Smooth muscle cell (in vitro differentiated cells): ENCODE data around the gene LTBP1. TPM values are rescaled to one million over a fixed set of nuclear protein-coding genes. Genes with fewer than 3 reads are reported as not detected.

Experiments
- DNase-seq: peaks from one replicate; lab custom pipeline; 2025; ENCODE audit not compliant: unreplicated experiment; lab: John Stamatoyannopoulos, UW
- H2AFZ ChIP-seq: fragments of 200-600 bp; sonication (generic); 2 replicates; pipeline ENCODE4 v1.6.0; 2016; ENCODE audit warnings: antibody characterized with exemption, low read depth, mild to moderate bottlenecking
- H3F3A ChIP-seq: fragments of 200-600 bp; sonication (generic); 2 replicates; pipeline ENCODE4 v1.6.0; 2017; ENCODE audit warnings: antibody characterized with exemption, low read depth
- H3K27ac ChIP-seq: fragments of 200-600 bp; sonication (generic); 2 replicates; pipeline ENCODE4 v1.5.1; 2016; ENCODE audit warnings: low read depth, mild to moderate bottlenecking
- H3K27me3 ChIP-seq: fragments of 200-600 bp; sonication (generic); 2 replicates; pipeline ENCODE4 v1.6.1; 2016; ENCODE audit warnings: low read depth, mild to moderate bottlenecking
- H3K36me3 ChIP-seq: fragments of 200-600 bp; sonication (generic); 2 replicates; pipeline ENCODE4 v1.5.1; 2016; ENCODE audit warnings: low read depth
- H3K4me1 ChIP-seq: fragments of 200-600 bp; sonication (generic); 2 replicates; pipeline ENCODE4 v1.5.1; 2016; ENCODE audit warnings: low read depth
- H3K4me2 ChIP-seq: fragments of 200-600 bp; sonication (generic); 2 replicates; pipeline ENCODE4 v1.6.0; 2016; ENCODE audit warnings: mild to moderate bottlenecking
- H3K4me3 ChIP-seq: fragments of 200-600 bp; sonication (generic); 2 replicates; pipeline ENCODE4 v1.5.1; 2016; ENCODE audit warnings: mild to moderate bottlenecking
- H3K79me2 ChIP-seq: fragments of 200-600 bp; sonication (generic); 2 replicates; pipeline ENCODE4 v1.6.0; 2016; ENCODE audit warnings: low read depth, mild to moderate bottlenecking
- H3K9ac ChIP-seq: fragments of 200-600 bp; sonication (generic); 2 replicates; pipeline ENCODE4 v1.6.0; 2016; ENCODE audit warnings: low read depth
- H3K9me3 ChIP-seq: fragments of 200-600 bp; sonication (generic); replicated peaks from 2 replicates; pipeline ENCODE4 v1.5.1; 2016; ENCODE audit warnings: low read depth
- H4K20me1 ChIP-seq: fragments of 200-600 bp; sonication (generic); 2 replicates; pipeline ENCODE4 v1.6.0; 2016; ENCODE audit warnings: low read depth
- WGBS: methylation state at CpG from one replicate; pipeline ENCODE4 v1.1.7; 2016; ENCODE audit warnings: low lambda C conversion rate; 5-methylcytosine and 5-hydroxymethylcytosine counted together
- polyA plus RNA-seq: library from polyadenylated mRNA; unstranded; fragments of >200 nt; fragmentation: Nextera tagmentation; extraction: Ambion mirVana; gene quantifications from 2 replicates; pipeline ENCODE4 v1.2.1, GENCODE V29; 2016
- total RNA-seq: library from RNA; depleted of rRNA; stranded (reverse); fragments of >200 nt; gene quantifications from 2 replicates; pipeline ENCODE4 v1.2.3, GENCODE V29; 2014
- TF ChIP-seq, protein P1 (sequence below): fragments of 200-600 bp; sonication (generic); IDR thresholded peaks from 2 replicates; pipeline ENCODE4 v1.5.1; 2017; ENCODE audit warnings: borderline replicate concordance, mild to moderate bottlenecking, antibody characterized with exemption; ENCODE audit not compliant: insufficient read depth, poor library complexity, severe bottlenecking

LTBP1 gene
- total and polyA plus RNA-seq, 2 experiments from 2014 or later = 146 to 250 TPM

DNA sequence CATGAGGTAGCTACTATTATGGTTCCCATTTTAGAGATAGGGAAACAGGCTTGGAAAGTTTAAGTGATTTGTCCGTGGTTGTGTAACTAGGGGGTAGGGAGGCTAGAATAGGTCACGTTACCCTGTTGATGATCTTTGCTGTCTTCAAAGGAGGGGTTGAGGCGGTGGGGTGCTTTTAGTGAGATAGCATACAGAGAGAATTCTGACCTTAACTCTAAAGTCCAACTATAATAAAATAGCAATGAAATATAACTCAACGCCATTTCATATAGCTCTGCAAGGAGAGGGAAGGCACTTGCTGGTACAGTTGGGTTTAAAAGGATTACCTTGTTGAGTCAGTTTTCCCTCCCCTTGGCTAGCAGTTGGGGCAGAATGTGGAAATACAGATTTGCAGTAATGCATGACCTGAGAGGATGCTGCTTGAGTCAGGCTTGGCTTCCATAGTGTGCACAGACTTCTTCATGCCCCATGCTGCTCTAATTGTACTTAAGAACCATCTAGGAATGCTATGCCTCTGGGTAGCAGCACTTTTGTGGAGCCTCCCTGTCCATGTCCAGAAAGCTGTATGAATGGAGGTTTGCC, 143.9 kb downstream of the LTBP1 start:
- H3K27ac ChIP-seq = no peak overlapping the region
- no peak overlapping the region for H3K4me2 ChIP-seq
- WGBS = 98% methylated on average over 4 of the region's 4 CpGs

DNA sequence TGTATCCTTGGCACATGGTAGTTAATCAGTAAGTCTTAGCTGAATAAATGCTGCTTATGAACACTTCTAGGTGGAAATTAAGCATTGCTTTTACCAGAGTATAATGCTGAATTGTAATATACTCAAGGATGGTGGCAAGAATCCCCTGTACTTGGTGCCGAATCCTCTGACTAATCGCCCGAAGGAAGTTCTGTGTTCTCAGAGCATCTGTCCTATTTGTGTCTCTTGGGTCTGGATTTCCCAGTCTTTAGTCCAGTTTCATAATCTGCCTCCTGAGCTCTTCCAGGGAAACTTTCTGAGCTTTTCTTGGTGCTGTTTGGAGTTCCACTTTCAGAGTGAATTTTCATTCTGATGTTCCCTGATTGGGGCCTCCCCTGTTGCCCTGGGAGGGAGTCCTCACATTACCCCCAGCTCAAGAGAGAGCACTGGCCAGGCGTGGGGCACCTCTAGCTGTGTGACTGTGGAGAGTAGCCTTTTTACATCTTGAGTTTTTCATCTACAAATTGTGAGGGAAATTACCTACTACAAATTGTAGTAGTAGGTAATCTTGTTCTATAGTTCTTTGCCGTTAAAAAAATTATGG, 144.9 kb downstream of the LTBP1 start:
- TF ChIP-seq, protein P1, sequence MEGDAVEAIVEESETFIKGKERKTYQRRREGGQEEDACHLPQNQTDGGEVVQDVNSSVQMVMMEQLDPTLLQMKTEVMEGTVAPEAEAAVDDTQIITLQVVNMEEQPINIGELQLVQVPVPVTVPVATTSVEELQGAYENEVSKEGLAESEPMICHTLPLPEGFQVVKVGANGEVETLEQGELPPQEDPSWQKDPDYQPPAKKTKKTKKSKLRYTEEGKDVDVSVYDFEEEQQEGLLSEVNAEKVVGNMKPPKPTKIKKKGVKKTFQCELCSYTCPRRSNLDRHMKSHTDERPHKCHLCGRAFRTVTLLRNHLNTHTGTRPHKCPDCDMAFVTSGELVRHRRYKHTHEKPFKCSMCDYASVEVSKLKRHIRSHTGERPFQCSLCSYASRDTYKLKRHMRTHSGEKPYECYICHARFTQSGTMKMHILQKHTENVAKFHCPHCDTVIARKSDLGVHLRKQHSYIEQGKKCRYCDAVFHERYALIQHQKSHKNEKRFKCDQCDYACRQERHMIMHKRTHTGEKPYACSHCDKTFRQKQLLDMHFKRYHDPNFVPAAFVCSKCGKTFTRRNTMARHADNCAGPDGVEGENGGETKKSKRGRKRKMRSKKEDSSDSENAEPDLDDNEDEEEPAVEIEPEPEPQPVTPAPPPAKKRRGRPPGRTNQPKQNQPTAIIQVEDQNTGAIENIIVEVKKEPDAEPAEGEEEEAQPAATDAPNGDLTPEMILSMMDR = no peak
- no peaks in the 10 kb centered on the region for H4K20me1 ChIP-seq
- 74% methylated on average over 5 of the region's 5 CpGs for WGBS
- no peak for DNase-seq
- no peaks in the 10 kb centered on the region for H3K36me3 ChIP-seq
- no peak overlapping the region for H3K9ac ChIP-seq
- no peaks in the 10 kb centered on the region for H3K9me3 ChIP-seq
- H2AFZ ChIP-seq = no peak overlapping the region
- H3K4me2 ChIP-seq = no peak overlapping the region
- no peaks in the 10 kb centered on the region for H3K79me2 ChIP-seq
- no peaks in the 10 kb centered on the region for H3F3A ChIP-seq
- H3K27me3 ChIP-seq = no peaks in the 10 kb centered on the region
- H3K4me1 ChIP-seq = no peaks in the 10 kb centered on the region
- H3K27ac ChIP-seq = no peak overlapping the region
- H3K4me3 ChIP-seq = no peak overlapping the region

More for the DNA sequence above, 143.9 kb downstream of the LTBP1 start:
- H3K9ac ChIP-seq = no peak overlapping the region
- TF ChIP-seq, protein P1 = no peak
- H3K4me3 ChIP-seq = no peak overlapping the region
- no peaks in the 10 kb centered on the region for H4K20me1 ChIP-seq
- no peak for DNase-seq
- H3K36me3 ChIP-seq = no peaks in the 10 kb centered on the region
- no peaks in the 10 kb centered on the region for H3K4me1 ChIP-seq
- no peaks in the 10 kb centered on the region for H3F3A ChIP-seq
- no peak overlapping the region for H2AFZ ChIP-seq
- no peaks in the 10 kb centered on the region for H3K9me3 ChIP-seq
- no peaks in the 10 kb centered on the region for H3K79me2 ChIP-seq
- H3K27me3 ChIP-seq = no peaks in the 10 kb centered on the region

DNA sequence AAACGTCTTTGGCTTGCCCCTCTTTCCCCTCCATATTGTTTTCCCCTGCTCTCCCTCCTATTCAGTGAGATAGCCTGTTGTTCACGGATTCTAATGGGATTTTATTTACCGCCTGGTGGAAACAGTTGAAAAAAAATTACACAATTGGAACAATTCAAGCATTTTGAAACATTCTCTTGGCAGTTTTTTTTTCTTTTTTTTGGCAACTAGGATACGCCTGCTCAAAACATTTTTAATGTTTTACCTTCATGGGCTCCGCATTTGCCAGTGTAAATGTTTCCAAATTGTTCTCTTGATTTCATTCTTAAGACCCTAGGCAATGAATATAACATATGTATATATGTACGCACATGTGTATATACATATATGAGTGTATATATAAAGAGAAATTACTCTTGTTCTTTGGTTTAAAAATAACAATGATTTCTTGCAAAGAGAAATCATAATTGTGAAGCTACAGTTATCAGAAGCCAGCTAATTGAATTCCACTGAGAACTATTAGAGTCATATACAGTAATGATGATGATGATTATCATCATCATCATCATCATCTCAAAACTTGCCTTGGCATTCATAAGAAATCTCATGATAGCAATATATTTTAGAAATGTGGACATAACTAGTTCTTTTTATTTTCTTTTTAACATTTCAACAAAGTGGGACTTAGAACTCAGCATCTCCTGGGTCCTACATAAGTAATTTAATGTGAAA, 146.7 kb downstream of the LTBP1 start:
- TF ChIP-seq, protein P1 = no peak
- H3K9ac ChIP-seq = no peak overlapping the region
- H2AFZ ChIP-seq = no peak overlapping the region
- no peak overlapping the region for H3K4me3 ChIP-seq
- WGBS = 94% methylated on average over 6 of the region's 6 CpGs
- H3K9me3 ChIP-seq = no peaks in the 10 kb centered on the region
- H3F3A ChIP-seq = no peaks in the 10 kb centered on the region
- no peaks in the 10 kb centered on the region for H3K79me2 ChIP-seq
- no peaks in the 10 kb centered on the region for H3K4me1 ChIP-seq
- no peak overlapping the region for H3K4me2 ChIP-seq
- no peaks in the 10 kb centered on the region for H4K20me1 ChIP-seq
- H3K36me3 ChIP-seq = no peaks in the 10 kb centered on the region
- H3K27ac ChIP-seq = no peak overlapping the region
- no peak for DNase-seq
- no peaks in the 10 kb centered on the region for H3K27me3 ChIP-seq
